ENCODE measurements around the gene KDM8. TPM values are rescaled to one million over a fixed set of nuclear protein-coding genes. Genes with fewer than 3 reads are reported as not detected.
A peak's percentile ranks its signal among the peaks of the same experiment; 100 is the strongest.

KDM8 gene
- total RNA-seq, 1 experiment from 2014 or later = 10.9 TPM

DNA sequence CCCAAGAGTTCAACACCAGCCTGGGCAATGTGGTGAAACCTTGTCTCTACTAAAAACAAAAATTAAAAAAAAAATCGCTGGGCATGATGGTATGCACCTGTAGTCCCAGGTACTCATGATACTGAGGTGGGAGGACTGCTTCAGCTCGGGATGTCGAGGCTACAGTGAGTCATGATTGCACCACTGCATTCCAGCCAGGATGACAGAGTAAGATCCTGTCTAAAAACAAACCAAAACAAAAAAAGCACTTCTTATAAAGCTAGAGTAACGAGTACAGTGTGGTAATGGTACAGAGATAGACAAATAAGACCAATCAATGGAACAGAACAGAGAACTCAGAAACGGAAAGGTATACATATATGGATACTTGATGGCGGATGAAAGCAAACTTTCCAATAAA is 60.8 kb downstream of the KDM8 start:
- ATAC-seq (no peak), DNase-seq (ENCODE audit: low spot score) (no peak)
- Mint-ChIP-seq H3K27me3 (ENCODE audit: low read depth) (no peaks in the 10 kb centered on the region; the same call in 1 of the 2 replicates), H3K4me3 (no peak overlapping the region), H3K4me1 (peaks cover 20% of the 10 kb centered on the region), H3K9me3 (no peaks in the 10 kb centered on the region), H3K27ac (no peak overlapping the region), H3K36me3 (no peaks in the 10 kb centered on the region)
- TF ChIP-seq GABPB1 (CRISPR knock-in tag; IDR thresholded peaks at IDR 0.05) = peak; percentile 89
- TF ChIP-seq, protein P1, sequence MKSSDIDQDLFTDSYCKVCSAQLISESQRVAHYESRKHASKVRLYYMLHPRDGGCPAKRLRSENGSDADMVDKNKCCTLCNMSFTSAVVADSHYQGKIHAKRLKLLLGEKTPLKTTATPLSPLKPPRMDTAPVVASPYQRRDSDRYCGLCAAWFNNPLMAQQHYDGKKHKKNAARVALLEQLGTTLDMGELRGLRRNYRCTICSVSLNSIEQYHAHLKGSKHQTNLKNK (CRISPR knock-in tag; IDR thresholded peaks at IDR 0.05) = no peak
- ChIA-PET POLR2A (no interaction called here), CTCF (interaction anchor here (0.7 kb wide), 1 partner anchor 104 kb away, joined by 3 read pairs; no protein-coding TSS in a partner anchor)

DNA sequence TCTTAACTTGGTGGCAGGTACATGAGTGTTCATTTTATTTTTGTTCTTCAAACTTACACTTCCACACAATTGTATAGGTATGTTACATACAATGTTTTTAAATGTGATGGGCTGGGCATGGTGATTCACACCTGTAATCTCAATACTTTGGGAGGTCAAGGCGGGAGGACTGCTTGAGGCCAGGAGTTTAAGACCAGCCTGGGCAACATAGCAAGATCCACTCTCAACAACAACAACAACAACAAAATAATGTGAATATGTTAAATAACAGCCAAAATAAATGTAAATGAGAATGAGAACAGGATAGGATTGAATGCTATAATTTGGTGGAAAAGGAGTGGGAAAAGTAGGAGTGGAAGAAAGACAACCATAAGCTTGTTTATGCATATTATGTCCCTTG is 62.7 kb downstream of the KDM8 start:
- H3K9me3 Mint-ChIP-seq = no peaks in the 10 kb centered on the region
- H3K27me3 Mint-ChIP-seq (ENCODE audit: low read depth) = peaks cover 4% of the 10 kb centered on the region
- no peaks in the 10 kb centered on the region for H3K36me3 Mint-ChIP-seq
- DNase-seq (ENCODE audit: low spot score) (no peak), ATAC-seq (no peak)
- ChIA-PET CTCF (no interaction called here), POLR2A (no interaction called here)
- H3K4me1 Mint-ChIP-seq = peaks cover 20% of the 10 kb centered on the region
- TF ChIP-seq, protein P2, sequence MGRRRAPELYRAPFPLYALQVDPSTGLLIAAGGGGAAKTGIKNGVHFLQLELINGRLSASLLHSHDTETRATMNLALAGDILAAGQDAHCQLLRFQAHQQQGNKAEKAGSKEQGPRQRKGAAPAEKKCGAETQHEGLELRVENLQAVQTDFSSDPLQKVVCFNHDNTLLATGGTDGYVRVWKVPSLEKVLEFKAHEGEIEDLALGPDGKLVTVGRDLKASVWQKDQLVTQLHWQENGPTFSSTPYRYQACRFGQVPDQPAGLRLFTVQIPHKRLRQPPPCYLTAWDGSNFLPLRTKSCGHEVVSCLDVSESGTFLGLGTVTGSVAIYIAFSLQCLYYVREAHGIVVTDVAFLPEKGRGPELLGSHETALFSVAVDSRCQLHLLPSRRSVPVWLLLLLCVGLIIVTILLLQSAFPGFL (CRISPR knock-in tag; IDR thresholded peaks at IDR 0.05; ENCODE audit: borderline replicate concordance) = no peak
- TF ChIP-seq ZNF121 (CRISPR knock-in tag; IDR thresholded peaks at IDR 0.05) (0 out of 2 replicates have a peak, but pooled peaks have one; percentile 21), ETV6 (CRISPR knock-in tag; IDR thresholded peaks at IDR 0.05) (no peak)
- no peak overlapping the region for H3K27ac Mint-ChIP-seq
- no peak overlapping the region for H3K4me3 Mint-ChIP-seq

DNA sequence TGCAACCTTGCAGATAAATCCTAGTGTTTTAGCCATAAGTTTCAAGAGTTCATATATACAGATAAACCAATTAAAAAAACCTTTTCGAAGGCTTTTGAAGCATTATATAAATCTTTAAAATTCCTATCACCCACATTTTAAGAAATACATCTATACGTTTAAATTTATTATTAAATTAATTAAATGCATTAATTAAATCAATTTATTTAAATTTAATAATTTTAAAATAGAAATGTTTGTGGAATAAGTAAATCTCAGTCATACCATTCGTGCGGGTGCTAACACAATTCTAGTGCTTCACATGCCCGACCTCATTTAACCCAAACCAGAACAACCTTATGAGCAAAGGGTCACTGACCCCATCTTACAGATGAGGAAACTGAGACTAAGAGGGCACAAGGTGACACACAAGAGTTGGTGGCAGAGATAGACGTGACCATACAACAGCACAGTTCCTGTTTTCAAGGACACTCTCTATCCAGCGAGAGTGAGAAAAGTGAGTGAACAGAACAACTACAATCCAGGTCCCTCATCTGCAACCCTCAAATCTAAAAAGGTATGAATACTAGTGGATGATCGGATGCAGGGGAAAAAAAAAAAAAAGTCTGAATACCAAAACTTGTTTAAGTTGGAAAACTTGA is 63.8 kb downstream of the KDM8 start:
- Mint-ChIP-seq H3K36me3 (peaks cover 3% of the 10 kb centered on the region; the same call in 1 of the 2 replicates), H3K9me3 (peaks cover 2% of the 10 kb centered on the region), H3K4me1 (peaks cover 20% of the 10 kb centered on the region), H3K27ac (no peak overlapping the region), H3K27me3 (ENCODE audit: low read depth) (peaks cover 4% of the 10 kb centered on the region), H3K4me3 (peak overlapping the region; percentile 23)
- ATAC-seq = no peak
- POLR2A ChIA-PET = no interaction called here
- CTCF ChIA-PET = interaction anchor here (0.7 kb wide), 1 partner anchor 17 kb away, joined by 3 read pairs; no protein-coding TSS in a partner anchor
- TF ChIP-seq NFATC4 (CRISPR knock-in tag; IDR thresholded peaks at IDR 0.05) (no peak), TEAD4 (CRISPR knock-in tag; IDR thresholded peaks at IDR 0.05) (no peak), HMGA2 (CRISPR knock-in tag; IDR thresholded peaks at IDR 0.05) (peak; percentile 98), CREM (CRISPR knock-in tag; IDR thresholded peaks at IDR 0.05) (no peak)
- no peak for DNase-seq (ENCODE audit: low spot score)

DNA sequence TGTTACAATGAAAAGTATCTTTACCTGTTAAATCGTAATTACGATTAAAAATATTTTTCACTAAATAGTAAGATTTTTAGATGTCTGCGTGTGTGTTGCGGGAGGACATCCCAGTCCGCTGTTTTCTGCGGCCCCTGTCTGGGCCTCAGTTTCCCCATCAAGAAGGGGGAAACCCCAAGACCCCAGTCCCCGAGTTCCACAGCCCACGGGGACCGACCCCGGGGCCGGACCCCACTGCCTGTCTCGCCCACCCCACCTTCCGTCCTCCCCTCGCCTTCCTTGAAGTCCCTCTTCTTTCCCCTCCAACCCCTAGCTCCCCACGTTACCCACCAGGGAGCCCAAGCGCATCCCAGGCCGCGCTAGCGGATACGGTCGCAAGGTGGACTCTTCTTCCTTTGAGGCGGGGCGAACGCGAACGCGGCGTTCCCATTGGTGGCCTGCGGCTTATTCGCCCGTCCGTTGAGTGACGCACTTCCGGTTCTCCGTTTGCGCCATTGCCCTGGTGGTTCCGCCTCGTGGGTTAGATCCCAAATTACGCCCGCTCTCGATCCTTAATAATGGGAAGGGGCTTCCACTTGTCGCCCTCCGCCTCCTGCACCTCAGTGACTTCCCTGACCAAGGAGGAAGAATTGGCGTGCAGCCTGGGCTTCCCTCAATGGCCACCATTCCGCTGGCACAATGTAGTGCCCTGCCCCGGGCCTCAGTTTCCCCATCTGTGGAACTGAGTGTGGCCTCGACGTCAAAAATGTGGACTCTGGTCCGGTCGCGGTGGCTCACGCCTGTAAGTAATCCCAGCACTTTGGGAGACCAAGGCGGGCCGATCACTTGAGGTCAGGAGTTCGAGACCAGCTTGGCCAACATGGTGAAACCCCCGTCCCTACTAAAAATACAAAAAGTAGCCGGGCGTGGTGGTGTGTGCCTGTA is 65.3 kb downstream of the KDM8 start, which contains the start of gene NSMCE1:
NSMCE1 (minus strand) TSS at position 397 of the 924 bp plus-strand sequence. CDS start 11,202 bp downstream, outside the sequence.
- POLR2A ChIA-PET = no interaction called here

More for the DNA sequence above, 65.3 kb downstream of the KDM8 start, which contains the start of gene NSMCE1:
- Mint-ChIP-seq H3K4me3 (peak within 1 kb of the TSS; percentile 81), H3K27me3 (ENCODE audit: low read depth) (peaks cover 4% of the 10 kb centered on the region), H3K4me1 (peaks cover 16% of the 10 kb centered on the region), H3K36me3 (peaks cover 4% of the 10 kb centered on the region; the same call in 1 of the 2 replicates), H3K27ac (peak within 1 kb of the TSS; percentile 69), H3K9me3 (peaks cover 4% of the 10 kb centered on the region)
- CTCF ChIA-PET = interaction anchor here (0.7 kb wide), 1 partner anchor 183 kb away, joined by 3 read pairs; no protein-coding TSS in a partner anchor
- peak; percentile 96 for DNase-seq (ENCODE audit: low spot score)
- peak; percentile 95 for ATAC-seq
- no peak for TF ChIP-seq ZNF232 (CRISPR knock-in tag; IDR thresholded peaks at IDR 0.05)
- TF ChIP-seq, protein P3, sequence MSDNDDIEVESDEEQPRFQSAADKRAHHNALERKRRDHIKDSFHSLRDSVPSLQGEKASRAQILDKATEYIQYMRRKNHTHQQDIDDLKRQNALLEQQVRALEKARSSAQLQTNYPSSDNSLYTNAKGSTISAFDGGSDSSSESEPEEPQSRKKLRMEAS (CRISPR knock-in tag; IDR thresholded peaks at IDR 0.05) = peak; percentile 78
- no peak for TF ChIP-seq CREB1 (CRISPR knock-in tag; IDR thresholded peaks at IDR 0.05)
- peak; percentile 77 for TF ChIP-seq GABPB1 (CRISPR knock-in tag; IDR thresholded peaks at IDR 0.05)
- TF ChIP-seq ATF1 (CRISPR knock-in tag; IDR thresholded peaks at IDR 0.05) = no peak
- 0 out of 2 replicates have a peak, but pooled peaks have one; percentile 34 for TF ChIP-seq NFE2L1 (CRISPR knock-in tag; IDR thresholded peaks at IDR 0.05)
- TF ChIP-seq FOXP1 (CRISPR knock-in tag; IDR thresholded peaks at IDR 0.05; ENCODE audit: borderline replicate concordance) = 0 out of 2 replicates have a peak, but pooled peaks have one; percentile 35
- peak; percentile 82; the same call in 1 of the 2 replicates for TF ChIP-seq CREM (CRISPR knock-in tag; IDR thresholded peaks at IDR 0.05)
- TF ChIP-seq, protein P4, sequence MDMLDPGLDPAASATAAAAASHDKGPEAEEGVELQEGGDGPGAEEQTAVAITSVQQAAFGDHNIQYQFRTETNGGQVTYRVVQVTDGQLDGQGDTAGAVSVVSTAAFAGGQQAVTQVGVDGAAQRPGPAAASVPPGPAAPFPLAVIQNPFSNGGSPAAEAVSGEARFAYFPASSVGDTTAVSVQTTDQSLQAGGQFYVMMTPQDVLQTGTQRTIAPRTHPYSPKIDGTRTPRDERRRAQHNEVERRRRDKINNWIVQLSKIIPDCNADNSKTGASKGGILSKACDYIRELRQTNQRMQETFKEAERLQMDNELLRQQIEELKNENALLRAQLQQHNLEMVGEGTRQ (CRISPR knock-in tag; IDR thresholded peaks at IDR 0.05) = no peak
- peak; percentile 81 for TF ChIP-seq NFYB (CRISPR knock-in tag; conservative IDR thresholded peaks at IDR 0.05; ENCODE audit: low read depth)
